H1 (cell line): ENCODE measurements around the gene MYLK2. TPM values are rescaled to one million over a fixed set of nuclear protein-coding genes. Genes with fewer than 3 reads are reported as not detected.

ENCODE experiments used
- CHD7 ChIP-seq: fragments of 300-600 bp; sonication (generic); IDR thresholded peaks from 2 replicates; pipeline ENCODE4 v1.7.1; 2012; ENCODE audit warnings: low read length, moderate library complexity, mild to moderate bottlenecking, inconsistent platforms; ENCODE audit not compliant: insufficient replicate concordance
- EGR1 ChIP-seq: IDR thresholded peaks from 2 replicates; pipeline ENCODE4 v1.6.1; 2011; ENCODE audit warnings: low read depth, low read length, borderline replicate concordance
- EP300 ChIP-seq, 2 experiments: IDR thresholded peaks; 1 replicate in 1 of 2; 2 replicates in 1 of 2; pipeline ENCODE4 v1.6.1; 2011 to 2012; ENCODE audit warnings: low read depth in 2 of 2, low read length in 2 of 2, mild to moderate bottlenecking in 2 of 2, borderline replicate concordance in 1 of 2, inconsistent platforms in 1 of 2, moderate library complexity in 1 of 2
- POLR2A ChIP-seq, 2 experiments: IDR thresholded peaks; 1 replicate in 1 of 2; 2 replicates in 1 of 2; pipeline ENCODE4 v1.6.1; 2011; ENCODE audit warnings: low read depth in 2 of 2, low read length in 2 of 2, mild to moderate bottlenecking in 2 of 2; ENCODE audit errors: control extremely low read depth in 1 of 2
- POLR2AphosphoS5 ChIP-seq: IDR thresholded peaks from 2 replicates; pipeline ENCODE4 v1.6.1; 2011; ENCODE audit warnings: low read depth, low read length
- SIN3A ChIP-seq, 2 experiments: IDR thresholded peaks in 1 of 2; conservative IDR thresholded peaks in 1 of 2; 2 replicates each; pipeline ENCODE4 v1.6.1; 2011 to 2012; ENCODE audit warnings: low read length in 2 of 2, improper control_type of control experiment in 1 of 2, low read depth in 1 of 2, mild to moderate bottlenecking in 1 of 2
- polyA plus RNA-seq, 7 experiments: library from polyadenylated mRNA; depleted of rRNA in 3 of 7; stranded (reverse) in 5 of 7; unstranded in 2 of 7; fragments of >200 nt in 5 of 7; fragments of 200-250 nt in 2 of 7; gene quantifications; 1 replicate in 5 of 7; 2 replicates in 1 of 7; 4 replicates in 1 of 7; pipeline versions ENCODE4 v1.2.1 to v1.2.3, GENCODE V29; 2011 to 2013; ENCODE audit warnings: missing spikeins in 2 of 7, mixed read lengths in 2 of 7
- total RNA-seq: library from RNA; stranded (reverse); fragmentation: NEBNext Ultra II Directional; extraction: Animal tissue kit (Norgen Biotek cat#: 25700); gene quantifications from 2 replicates; pipeline ENCODE4 v1.2.1, GENCODE V29; 2021

Gene MYLK2
- total and polyA plus RNA-seq, 2 of the 8 experiments (the other 6 are each of a cell fraction or from before 2014, with no cell fraction given): 0.22 to 0.26 TPM

GRCh38 chr20:31788578-31788977, 30.6 kb upstream of the MYLK2 start (continued):
- no peak for TF ChIP-seq CHD7
- no peak for TF ChIP-seq SIN3A (conservative IDR thresholded peaks at IDR 0.05 in 1 of 2, IDR thresholded peaks at IDR 0.05 in 1 of 2; ENCODE audit: low read depth in 1 of 2, low read length in 2 of 2)
- TF ChIP-seq POLR2AphosphoS5: peak; percentile 40; the same call in 1 of the 2 replicates
- TF ChIP-seq EP300 (IDR thresholded peaks at IDR 0.05; ENCODE audit: borderline replicate concordance in 1 of 2, low read depth in 2 of 2, low read length in 2 of 2): no peak
- no peak for TF ChIP-seq EGR1
- TF ChIP-seq POLR2A (IDR thresholded peaks at IDR 0.05; ENCODE audit: control extremely low read depth in 1 of 2, low read depth in 2 of 2, low read length in 2 of 2): peak in 1 of 2 experiments; percentile 48; a peak in 2 of 3 replicates
- TF ChIP-seq, all 59 proteins: peak for 4
